Activated naive CD4-positive, alpha-beta T cell treated with anti-CD3 and anti-CD28 coated beads, Interleukin-2, amount 50 U/mL, for 72 hours (primary cell): ENCODE measurements around the gene TMEM179. TPM values are rescaled to one million over a fixed set of nuclear protein-coding genes. Genes with fewer than 3 reads are reported as not detected.
"Not testable (repeated sequence)": the region's sequence is repeated elsewhere in the genome, so short reads cannot be mapped to it uniquely, and the experiment has no call there.

Experiments used
- ATAC-seq, 2 donors: fragments of 150-1000 bp; cut with Tn5 transposase; 2 replicates each; pipeline ENCODE4 v1.10.0; 2021; ENCODE audit warnings: mild to moderate bottlenecking in 2 of 2, moderate library complexity in 2 of 2
- DNase-seq, 2 donors: peaks; one replicate each; pipeline ENCODE4 v3.0.0; 2021 to 2022; ENCODE audit warnings: low spot score in 2 of 2
- H3K27ac Mint-ChIP-seq, 2 donors: one replicate each; pipeline ENCODE4 v1.8.0; 2022; ENCODE audit warnings: mild to moderate bottlenecking in 2 of 2, mixed read lengths in 2 of 2
- H3K36me3 Mint-ChIP-seq, 2 donors: one replicate each; pipeline ENCODE4 v1.8.0; 2022; ENCODE audit warnings: mixed read lengths in 2 of 2
- H3K9me3 Mint-ChIP-seq, 2 donors: one replicate each; pipeline ENCODE4 v1.8.0; 2022; ENCODE audit warnings: mixed read lengths in 2 of 2
- total RNA-seq, 2 donors: library from RNA; stranded (reverse); gene quantifications; one replicate each; pipeline ENCODE4 v1.2.3, GENCODE V29; 2022

The TMEM179 gene
- total RNA-seq, 2 donors from 2014 or later: 0.23 TPM; not detected in 1

DNA sequence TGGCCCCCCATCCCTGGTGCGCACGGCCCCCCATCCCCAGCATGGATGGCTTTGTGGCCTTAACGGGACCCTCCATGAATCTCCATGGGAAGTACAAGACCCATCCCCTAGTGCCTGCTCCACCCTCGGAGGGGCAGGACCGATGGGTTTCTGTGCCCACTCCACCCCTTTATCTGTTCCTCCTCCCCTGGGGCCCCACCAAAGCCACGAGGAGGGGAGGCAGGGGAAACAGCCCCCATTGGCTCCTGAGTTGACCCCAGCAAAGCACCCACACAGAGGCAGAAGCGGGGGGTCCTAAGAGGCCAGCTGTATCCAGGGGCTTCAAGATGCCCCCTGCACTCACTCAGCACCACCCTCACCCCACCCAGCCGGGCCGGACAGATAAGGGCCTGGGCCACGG lies 36.1 kb upstream of the TMEM179 start:
- ATAC-seq: no peak
- H3K9me3 Mint-ChIP-seq: peaks cover 4 to 7% of the 10 kb centered on the region in 2 donors
- no peaks in the 10 kb centered on the region for H3K36me3 Mint-ChIP-seq
- no peak overlapping the region for H3K27ac Mint-ChIP-seq
- DNase-seq: no peak

- H3K27ac Mint-ChIP-seq: no peak overlapping the region
- H3K9me3 Mint-ChIP-seq: peaks cover under 1 to 4% of the 10 kb centered on the region in 2 donors
- peak in 1 of 2 donors; percentile 68 for DNase-seq
- peak; percentile 81 to 91 for ATAC-seq
- H3K36me3 Mint-ChIP-seq: no peaks in the 10 kb centered on the region
Measured at GRCh38 chr14:104639885-104640548, 35.4 kb upstream of the TMEM179 start.

- H3K9me3 Mint-ChIP-seq: no peaks in the 10 kb centered on the region
- H3K36me3 Mint-ChIP-seq: no peaks in the 10 kb centered on the region
- H3K27ac Mint-ChIP-seq: no peak overlapping the region
- DNase-seq (no peak), ATAC-seq (no peak)
Measured at GRCh38 chr14:104639471-104639870, 34.9 kb upstream of the TMEM179 start.

- no peak for DNase-seq
- Mint-ChIP-seq H3K9me3 (no peaks in the 10 kb centered on the region), H3K36me3 (no peaks in the 10 kb centered on the region), H3K27ac (no peak overlapping the region)
- ATAC-seq: no peak
Measured at GRCh38 chr14:104638927-104639450, 34.4 kb upstream of the TMEM179 start.

DNA sequence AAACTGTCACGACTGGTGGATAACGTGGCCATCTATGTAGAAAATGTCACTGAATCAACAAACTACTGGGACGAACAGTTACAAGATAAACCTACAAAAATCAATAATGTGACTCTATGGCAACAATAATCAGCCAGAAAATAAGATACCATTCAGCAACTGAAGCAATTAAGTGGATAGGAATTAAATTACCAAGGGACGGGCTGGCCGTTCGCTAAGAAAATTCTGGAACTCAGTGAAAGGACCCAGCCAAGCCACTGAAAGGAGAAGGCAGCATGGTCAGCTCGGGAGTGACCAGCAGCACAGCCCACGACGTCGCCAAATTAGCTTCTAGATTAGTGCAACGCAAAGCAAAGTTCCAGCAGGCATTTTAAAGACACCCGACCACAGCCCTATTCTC lies 33.6 kb upstream of the TMEM179 start:
- DNase-seq (no peak), ATAC-seq (no peak)
- Mint-ChIP-seq H3K27ac (no peak overlapping the region), H3K9me3 (no peaks in the 10 kb centered on the region), H3K36me3 (no peaks in the 10 kb centered on the region)

- ATAC-seq: no peak
- DNase-seq: no peak
- no peaks in the 10 kb centered on the region for H3K9me3 Mint-ChIP-seq
- no peaks in the 10 kb centered on the region for H3K36me3 Mint-ChIP-seq
- H3K27ac Mint-ChIP-seq: no peak overlapping the region
Measured at GRCh38 chr14:104637546-104638003, 33.0 kb upstream of the TMEM179 start.

DNA sequence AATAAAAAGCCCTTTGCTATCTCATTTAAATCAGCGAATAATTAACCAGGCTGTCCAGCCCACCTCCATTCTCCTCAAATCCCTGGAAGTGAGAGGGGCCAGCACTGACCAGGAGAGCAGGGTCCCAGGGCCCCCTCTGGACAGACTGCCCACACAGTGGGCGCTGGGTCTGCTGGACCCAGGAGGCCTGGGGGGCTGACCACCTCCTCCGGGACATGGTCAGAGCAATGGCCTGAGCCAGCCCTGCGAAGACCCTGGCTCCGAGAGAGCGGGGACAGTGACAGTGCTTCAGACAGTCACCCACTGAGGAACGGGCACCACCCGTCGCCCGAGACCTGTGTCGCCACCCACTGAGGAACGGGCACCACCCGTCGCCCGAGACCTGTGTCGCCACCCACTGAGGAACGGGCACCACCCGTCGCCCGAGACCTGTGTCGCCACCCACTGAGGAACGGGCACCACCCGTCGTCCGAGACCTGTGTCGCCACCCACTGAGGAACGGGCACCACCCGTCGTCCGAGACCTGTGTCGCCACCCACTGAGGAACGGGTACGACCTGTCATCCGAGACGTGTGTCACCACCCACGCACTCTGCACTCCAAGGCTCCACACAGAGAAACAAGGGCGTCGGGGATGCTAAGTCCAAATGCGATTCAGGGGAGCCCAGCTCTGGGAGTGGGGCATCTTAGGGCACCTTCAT lies 32.4 kb upstream of the TMEM179 start:
- not testable (repeated sequence) for H3K9me3 Mint-ChIP-seq, H3K27ac Mint-ChIP-seq, ATAC-seq, H3K36me3 Mint-ChIP-seq, DNase-seq

GRCh38 chr14:104636131-104636530 lies 31.6 kb upstream of the TMEM179 start:
- no peak overlapping the region for H3K27ac Mint-ChIP-seq
- no peaks in the 10 kb centered on the region for H3K36me3 Mint-ChIP-seq
- no peak for ATAC-seq
- DNase-seq: no peak
- H3K9me3 Mint-ChIP-seq: no peaks in the 10 kb centered on the region

DNA sequence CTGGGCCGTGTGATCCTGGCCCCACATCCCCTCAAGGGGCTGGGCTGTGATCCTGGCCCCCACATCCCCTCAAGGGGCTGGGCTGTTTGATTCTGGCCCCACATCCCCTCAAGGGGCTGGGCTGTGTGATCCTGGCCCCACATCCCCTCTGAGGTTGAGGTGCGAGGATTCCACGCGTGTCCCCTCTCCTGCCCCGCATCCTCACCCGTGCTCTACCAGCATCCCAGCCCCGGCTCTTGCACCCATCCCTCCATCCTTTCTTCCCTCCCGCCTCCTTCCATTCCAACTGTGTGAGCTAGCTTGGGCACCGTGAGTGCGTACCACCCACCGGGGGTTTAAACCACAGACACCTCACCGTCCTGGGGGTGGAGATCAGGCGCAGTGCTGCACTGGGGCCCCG lies 31.1 kb upstream of the TMEM179 start:
- no peaks in the 10 kb centered on the region for H3K36me3 Mint-ChIP-seq
- no peaks in the 10 kb centered on the region for H3K9me3 Mint-ChIP-seq
- ATAC-seq: no peak
- H3K27ac Mint-ChIP-seq: no peak overlapping the region
- DNase-seq: no peak

GRCh38 chr14:104634886-104635570 lies 30.5 kb upstream of the TMEM179 start:
- no peaks in the 10 kb centered on the region for H3K36me3 Mint-ChIP-seq
- no peaks in the 10 kb centered on the region for H3K9me3 Mint-ChIP-seq
- DNase-seq (no peak), ATAC-seq (no peak)
- no peak overlapping the region for H3K27ac Mint-ChIP-seq

DNA sequence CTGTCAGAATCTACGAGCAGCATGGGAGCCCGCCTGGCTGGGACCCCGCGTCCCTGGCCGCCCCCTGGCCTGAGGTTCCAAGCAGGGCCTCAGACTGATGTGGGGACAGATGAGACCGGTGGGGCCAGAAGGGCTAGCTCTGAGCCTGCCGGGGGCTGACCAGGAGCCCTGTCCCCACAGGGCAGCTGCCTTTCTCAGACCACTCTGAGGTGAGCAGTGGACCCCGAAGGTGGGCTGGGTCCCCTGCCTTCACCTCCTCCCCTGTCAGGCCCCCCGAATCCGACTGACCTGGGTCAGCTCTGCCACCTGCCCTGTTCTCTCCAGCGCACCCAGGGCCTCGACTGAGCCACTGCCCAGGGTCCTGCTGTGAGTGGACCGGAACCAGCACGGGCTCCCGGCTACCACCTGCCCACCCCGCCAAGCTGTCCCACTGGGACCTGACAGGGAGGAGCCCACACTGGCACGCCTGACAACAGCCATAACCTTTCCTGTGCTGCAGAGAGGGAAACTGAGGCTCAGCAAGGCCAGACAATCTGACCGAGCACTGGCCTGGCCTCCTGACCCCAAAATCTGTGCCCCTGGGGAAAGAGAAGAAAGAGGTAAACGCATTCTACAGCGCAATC lies 29.7 kb upstream of the TMEM179 start:
- H3K27ac Mint-ChIP-seq: no peak overlapping the region
- DNase-seq (no peak), ATAC-seq (no peak)
- peaks cover under 1% of the 10 kb centered on the region in 2 donors for H3K9me3 Mint-ChIP-seq
- H3K36me3 Mint-ChIP-seq: peaks cover 4 to 5% of the 10 kb centered on the region in 2 donors

- peaks cover 8 to 9% of the 10 kb centered on the region in 2 donors for H3K36me3 Mint-ChIP-seq
- H3K9me3 Mint-ChIP-seq: peaks cover 4 to 5% of the 10 kb centered on the region in 2 donors
- ATAC-seq (no peak), DNase-seq (no peak)
- no peak overlapping the region for H3K27ac Mint-ChIP-seq
Measured at GRCh38 chr14:104633276-104634137, 28.9 kb upstream of the TMEM179 start.

- ATAC-seq: no peak
- no peak overlapping the region for H3K27ac Mint-ChIP-seq
- H3K9me3 Mint-ChIP-seq: peaks cover 4 to 11% of the 10 kb centered on the region in 2 donors
- H3K36me3 Mint-ChIP-seq: peaks cover 9 to 13% of the 10 kb centered on the region in 2 donors
- DNase-seq: no peak
Measured at GRCh38 chr14:104632781-104633180, 28.2 kb upstream of the TMEM179 start.

DNA sequence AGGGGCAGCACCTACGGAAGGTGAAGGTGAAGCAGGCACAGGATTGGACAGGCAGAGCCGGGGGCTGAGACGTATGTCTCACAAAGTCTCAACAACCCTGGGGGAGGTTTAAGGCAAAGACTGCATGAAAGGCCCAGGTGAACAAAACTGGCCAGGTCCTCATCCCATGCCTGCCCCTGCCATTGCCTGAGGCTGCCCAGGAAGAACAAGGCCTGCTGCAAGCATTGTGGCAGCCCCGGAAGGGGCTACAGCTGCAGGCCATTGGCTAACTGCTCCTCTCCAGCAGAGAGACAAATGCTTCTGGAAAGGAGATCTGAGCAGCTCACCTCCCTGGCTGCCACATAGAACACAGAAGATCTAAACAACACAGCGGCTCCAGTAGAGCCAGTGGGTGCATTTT lies 20.4 kb upstream of the TMEM179 start:
- H3K9me3 Mint-ChIP-seq: peaks cover 12 to 24% of the 10 kb centered on the region in 2 donors
- H3K36me3 Mint-ChIP-seq: peaks cover 12 to 21% of the 10 kb centered on the region in 2 donors

DNA sequence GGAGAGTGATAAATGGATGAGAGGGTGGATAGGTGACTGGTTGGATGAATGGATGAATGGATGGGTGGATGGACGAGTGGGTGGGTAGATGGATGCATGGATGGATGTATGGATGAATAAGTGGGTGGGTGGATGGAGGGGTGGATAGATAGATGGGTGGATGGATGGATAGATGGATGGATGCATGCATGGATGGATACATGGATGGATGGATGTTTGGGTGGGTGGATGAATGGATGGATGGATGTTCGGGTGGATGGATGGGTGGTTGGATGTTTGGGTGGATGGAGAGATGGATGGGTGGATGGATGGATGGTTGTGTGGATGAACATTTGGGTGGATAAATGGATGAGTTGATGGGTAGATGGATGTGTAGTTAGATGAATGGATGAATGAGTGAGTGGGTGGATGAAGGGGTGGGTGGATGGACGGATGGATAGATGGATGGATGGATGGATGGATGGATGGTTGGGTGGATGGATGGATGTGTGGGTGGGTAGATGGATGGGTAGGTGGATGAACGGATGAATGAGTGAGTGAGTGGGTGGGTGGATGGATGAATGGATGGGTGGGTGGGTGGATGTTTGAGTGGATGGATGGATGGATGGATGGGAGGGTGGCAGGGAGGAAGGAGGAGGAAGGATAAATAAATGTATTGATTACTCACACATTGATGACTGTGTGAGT lies 9.7 kb upstream of the TMEM179 start:
- Mint-ChIP-seq H3K36me3 (peaks cover 0 to 3% of the 10 kb centered on the region in 2 donors), H3K27ac (no peak overlapping the region), H3K9me3 (no peaks in the 10 kb centered on the region)
- DNase-seq (no peak), ATAC-seq (no peak)

More for the DNA sequence above, 20.4 kb upstream of the TMEM179 start:
- ATAC-seq: no peak
- H3K27ac Mint-ChIP-seq: no peak overlapping the region
- DNase-seq: no peak
